Stimulated activated CD4-positive, alpha-beta T cell treated with anti-CD3 and anti-CD28 coated beads, Interleukin-15, amount 100 ng/mL, for 48 hours (primary cell): ENCODE measurements around the gene SOX5.
"Not testable (repeated sequence)": the region's sequence is repeated elsewhere in the genome, so short reads cannot be mapped to it uniquely, and the experiment has no call there.

Source experiments
- DNase-seq, 2 donors: peaks; one replicate each; pipeline ENCODE4 v3.0.0-alpha.2; 2020; ENCODE audit warnings: low read depth in 2 of 2

SOX5 gene

DNA sequence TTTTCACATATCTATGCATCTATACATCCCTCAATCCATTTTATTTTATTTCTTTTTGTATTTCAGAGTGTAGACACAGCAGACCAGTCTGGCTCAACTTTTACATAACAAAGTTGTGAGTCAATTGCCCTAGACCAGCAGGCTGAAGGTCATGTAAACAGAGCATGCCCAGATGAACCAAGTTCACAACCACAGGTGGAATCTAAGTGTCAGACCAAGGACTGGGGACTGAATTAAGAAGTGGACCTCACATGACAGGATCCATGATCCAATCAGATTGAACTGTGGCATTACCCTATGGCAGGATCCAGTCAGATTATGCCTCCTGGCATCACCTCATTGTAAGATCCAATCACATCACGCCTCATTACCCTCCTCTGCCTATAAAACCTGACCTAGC is 455.8 kb downstream of the SOX5 start:
- DNase-seq, result no peak

GRCh38 chr12:23491029-23491428 is 458.4 kb downstream of the SOX5 start:
- DNase-seq, result not testable (repeated sequence)

GRCh38 chr12:23488130-23488529 is 461.3 kb downstream of the SOX5 start:
- DNase-seq, result no peak

GRCh38 chr12:23484238-23484637 is 465.2 kb downstream of the SOX5 start:
- DNase-seq, result no peak

DNA sequence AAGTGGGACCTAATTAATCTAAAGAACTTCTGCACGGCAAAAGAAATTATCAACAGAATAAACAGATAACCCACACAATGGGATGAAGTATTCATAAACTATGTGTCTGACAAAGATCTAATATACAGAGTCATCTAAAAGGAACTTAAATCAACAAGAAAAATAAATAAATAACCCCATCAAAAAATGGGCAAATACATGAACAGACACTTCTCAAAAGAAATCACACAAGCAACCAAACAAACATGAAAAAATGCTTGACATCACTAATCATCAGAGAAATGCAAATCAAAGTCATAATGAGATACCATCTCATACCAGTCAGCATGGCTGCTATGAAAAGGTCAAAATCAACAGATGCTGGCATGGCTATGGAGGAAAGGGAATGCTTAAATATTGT is 466.9 kb downstream of the SOX5 start:
- DNase-seq, result no peak
